HTERT RPE-1 (cell line): ENCODE results near the gene EGFR.

Experiments used
- in situ Hi-C: fragments of 300-500 bp; cut with MboI; formaldehyde crosslinking; loops from 4 replicates; pipeline ENCODE4 v1.14.3; 2020; ENCODE audit warnings: low sequenced_read_pairs

EGFR gene

GRCh38 chr7:55240418-55241142 lies 221.8 kb downstream of the EGFR start:
- in situ Hi-C loops: no loop called here

GRCh38 chr7:55241958-55242357 lies 223.1 kb downstream of the EGFR start:
- in situ Hi-C loops: no loop called here

GRCh38 chr7:55242613-55243012 lies 223.8 kb downstream of the EGFR start:
- in situ Hi-C loops: no loop called here

- in situ Hi-C loops: no loop called here
Observed at GRCh38 chr7:55244006-55244745, 225.4 kb downstream of the EGFR start.

- in situ Hi-C loops: no loop called here
Observed at GRCh38 chr7:55245271-55245723, 226.5 kb downstream of the EGFR start.

- in situ Hi-C loops: no loop called here
Observed at GRCh38 chr7:55246171-55246570, 227.4 kb downstream of the EGFR start.

- in situ Hi-C loops: no loop called here
Observed at GRCh38 chr7:55247428-55247827, 228.6 kb downstream of the EGFR start.

- in situ Hi-C loops: no loop called here
Observed at GRCh38 chr7:55248526-55248925, 229.7 kb downstream of the EGFR start.

GRCh38 chr7:55249332-55249731 lies 230.5 kb downstream of the EGFR start:
- in situ Hi-C loops: no loop called here

- in situ Hi-C loops: loop anchor here (25.0 kb wide), 1 partner anchor 463 kb away; no protein-coding TSS in a partner anchor
Observed at GRCh38 chr7:55250313-55250712, 231.5 kb downstream of the EGFR start.

GRCh38 chr7:55251313-55251712 lies 232.5 kb downstream of the EGFR start:
- in situ Hi-C loops: loop anchor here (25.0 kb wide), 1 partner anchor 464 kb away; no protein-coding TSS in a partner anchor

GRCh38 chr7:55251911-55252310 lies 233.1 kb downstream of the EGFR start:
- in situ Hi-C loops: loop anchor here (25.0 kb wide), 1 partner anchor 465 kb away; no protein-coding TSS in a partner anchor

- in situ Hi-C loops: loop anchor here (25.0 kb wide), 1 partner anchor 465 kb away; no protein-coding TSS in a partner anchor
Observed at GRCh38 chr7:55252386-55252785, 233.6 kb downstream of the EGFR start.

GRCh38 chr7:55253188-55253587 lies 234.4 kb downstream of the EGFR start:
- in situ Hi-C loops: loop anchor here (25.0 kb wide), 1 partner anchor 466 kb away; no protein-coding TSS in a partner anchor

- in situ Hi-C loops: loop anchor here (25.0 kb wide), 1 partner anchor 467 kb away; no protein-coding TSS in a partner anchor
Observed at GRCh38 chr7:55254242-55254595, 235.4 kb downstream of the EGFR start.

GRCh38 chr7:55254596-55255495 lies 236.0 kb downstream of the EGFR start:
- in situ Hi-C loops: loop anchor here (25.0 kb wide), 1 partner anchor 468 kb away; no protein-coding TSS in a partner anchor

GRCh38 chr7:55255496-55256445 lies 237.0 kb downstream of the EGFR start:
- in situ Hi-C loops: loop anchor here (25.0 kb wide), 1 partner anchor 468 kb away; no protein-coding TSS in a partner anchor

GRCh38 chr7:55258631-55259030 lies 239.8 kb downstream of the EGFR start:
- in situ Hi-C loops: loop anchor here (25.0 kb wide), 1 partner anchor 471 kb away; no protein-coding TSS in a partner anchor

GRCh38 chr7:55260171-55260570 lies 241.4 kb downstream of the EGFR start:
- in situ Hi-C loops: loop anchor here (25.0 kb wide), 1 partner anchor 473 kb away; no protein-coding TSS in a partner anchor
